NCI-H526 treated with DMSO at 0.1 percent for 48 hours (cell line): ENCODE measurements around the gene CCDC171.
A peak's percentile ranks its signal among the peaks of the same experiment; 100 is the strongest.
"Not testable (repeated sequence)": the region's sequence is repeated elsewhere in the genome, so short reads cannot be mapped to it uniquely, and the experiment has no call there.

Experiments used
- DNase-seq: peaks from one replicate; lab custom pipeline; 2025; lab: John Stamatoyannopoulos, UW

The CCDC171 gene

DNA sequence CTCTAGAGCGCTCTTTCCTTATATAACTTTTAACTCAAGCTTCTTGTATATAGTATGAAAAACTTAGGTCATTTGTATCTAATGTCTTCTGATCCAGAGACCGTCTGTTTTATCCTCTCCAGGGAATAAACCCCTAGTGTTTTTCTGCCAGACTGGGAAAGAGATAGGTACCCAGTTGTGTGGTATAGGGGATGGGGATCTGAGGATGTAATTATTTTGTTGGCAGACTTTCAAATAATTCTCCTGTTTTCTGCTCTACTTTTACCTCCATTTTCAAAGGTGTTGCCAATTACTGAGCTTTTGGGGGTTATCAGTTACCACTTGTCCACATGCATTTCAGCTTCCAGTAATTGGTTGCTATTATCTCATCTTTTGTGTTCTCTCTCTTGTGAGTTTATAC lies 17.9 kb downstream of the CCDC171 start:
- no peak for DNase-seq

DNA sequence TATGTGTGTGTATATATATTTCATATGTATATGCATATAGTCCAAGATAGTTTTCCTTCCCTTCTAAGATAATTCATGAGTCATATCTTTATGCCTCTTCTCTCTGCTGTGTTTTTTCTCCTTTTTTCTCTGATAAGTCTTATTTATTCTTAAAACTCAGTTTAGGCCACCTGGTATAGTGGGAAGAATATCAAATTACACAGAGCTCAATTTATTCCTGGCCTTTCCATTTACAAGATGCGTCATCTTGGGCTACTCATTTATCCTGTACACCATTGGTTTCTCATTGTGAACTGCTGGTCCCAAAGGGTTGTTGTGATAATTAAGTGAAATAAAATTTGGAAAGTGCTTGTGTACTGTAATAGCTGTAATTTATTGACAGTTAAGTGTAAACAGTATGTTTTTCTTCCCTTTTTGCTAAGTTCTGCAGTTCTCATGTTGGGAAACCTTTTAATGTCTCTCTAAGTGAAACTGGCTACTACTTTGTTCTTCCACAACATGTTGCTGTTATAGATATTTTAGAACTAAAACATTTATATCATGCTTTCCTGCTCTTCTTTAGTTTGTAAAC lies 19.4 kb downstream of the CCDC171 start:
- DNase-seq = no peak

DNA sequence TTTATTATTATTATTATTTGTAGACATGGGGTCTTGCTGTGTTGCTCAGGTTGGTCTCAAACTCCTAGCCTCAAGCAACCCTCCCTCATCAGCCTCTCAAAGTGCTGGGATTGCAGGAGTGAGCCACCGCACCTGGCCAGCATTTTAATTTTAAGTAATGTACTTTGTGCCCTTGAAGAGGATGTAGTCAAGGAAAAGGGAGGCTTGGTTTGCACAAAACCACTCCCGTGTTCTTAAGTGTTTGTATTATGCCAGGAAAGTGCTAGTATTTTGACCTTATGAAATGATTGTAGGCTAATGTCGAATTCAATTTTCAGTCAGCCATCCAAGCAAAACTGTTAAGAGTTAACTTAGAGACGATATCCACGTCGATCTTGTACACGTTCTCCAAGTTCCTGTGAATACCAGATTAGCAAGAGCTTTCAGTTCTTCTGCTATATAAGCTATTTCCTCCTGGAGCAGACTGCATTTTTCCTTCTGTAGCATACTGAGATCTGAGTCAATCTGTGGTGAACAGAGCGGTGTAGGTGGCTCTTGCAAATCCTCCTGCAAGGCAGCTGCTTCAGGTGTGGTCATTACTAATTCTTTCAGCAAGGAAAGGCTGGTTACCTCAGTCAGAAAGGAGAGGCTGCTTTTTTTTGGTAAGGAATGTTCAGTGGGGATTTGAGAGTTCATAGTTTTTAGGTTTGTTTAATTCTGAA lies 23.7 kb downstream of the CCDC171 start:
- no peak for DNase-seq

GRCh38 chr9:15578714-15579113 lies 25.9 kb downstream of the CCDC171 start:
- DNase-seq = no peak

GRCh38 chr9:15584379-15584778 lies 31.5 kb downstream of the CCDC171 start:
- no peak for DNase-seq

GRCh38 chr9:15592317-15592716 lies 39.5 kb downstream of the CCDC171 start:
- no peak for DNase-seq

- DNase-seq = not testable (repeated sequence)
Observed at GRCh38 chr9:15592940-15593339, 40.1 kb downstream of the CCDC171 start.

- not testable (repeated sequence) for DNase-seq
Observed at GRCh38 chr9:15600666-15601330, 48.0 kb downstream of the CCDC171 start.

GRCh38 chr9:15606643-15607472 lies 54.0 kb downstream of the CCDC171 start:
- peak; percentile 69 for DNase-seq

DNA sequence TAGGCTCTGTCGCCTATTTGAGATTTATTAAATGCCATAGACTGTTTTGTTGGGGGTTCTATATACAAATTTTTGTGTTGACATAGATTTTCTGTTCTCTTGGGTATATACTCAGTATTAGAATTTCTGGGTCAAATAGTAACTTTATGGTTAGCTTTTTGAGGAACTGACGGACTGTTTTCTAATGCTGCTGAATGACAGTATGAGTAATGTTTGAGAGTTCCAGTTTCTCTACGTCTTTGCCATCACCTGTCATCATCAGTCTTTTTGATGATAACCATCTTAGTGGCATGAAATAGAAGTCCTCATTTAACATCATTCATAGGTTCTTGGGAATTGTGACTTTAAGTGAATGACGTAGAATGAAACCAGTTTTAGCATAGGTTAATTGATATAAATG lies 60.1 kb downstream of the CCDC171 start:
- no peak for DNase-seq

DNA sequence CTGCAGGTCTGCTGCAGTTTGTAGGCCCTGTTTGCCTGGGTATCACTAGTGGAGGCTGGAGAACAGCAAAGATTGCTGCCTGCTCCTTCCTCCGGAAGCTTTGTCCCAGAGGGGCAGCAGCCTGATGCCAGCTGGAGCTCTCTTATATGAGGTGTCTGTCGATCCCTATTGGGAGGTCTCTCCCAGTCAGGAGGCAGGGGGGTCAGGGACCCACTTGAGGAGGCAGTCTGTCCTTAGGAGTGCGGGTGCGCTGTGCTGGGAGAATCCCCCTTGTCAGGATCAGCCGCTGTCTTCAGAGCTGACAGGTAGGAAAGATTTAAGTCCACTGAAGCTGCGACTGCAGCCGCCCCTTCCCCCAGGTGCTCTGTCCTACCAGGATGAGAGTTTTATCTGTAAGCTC lies 64.9 kb downstream of the CCDC171 start:
- no peak for DNase-seq

DNA sequence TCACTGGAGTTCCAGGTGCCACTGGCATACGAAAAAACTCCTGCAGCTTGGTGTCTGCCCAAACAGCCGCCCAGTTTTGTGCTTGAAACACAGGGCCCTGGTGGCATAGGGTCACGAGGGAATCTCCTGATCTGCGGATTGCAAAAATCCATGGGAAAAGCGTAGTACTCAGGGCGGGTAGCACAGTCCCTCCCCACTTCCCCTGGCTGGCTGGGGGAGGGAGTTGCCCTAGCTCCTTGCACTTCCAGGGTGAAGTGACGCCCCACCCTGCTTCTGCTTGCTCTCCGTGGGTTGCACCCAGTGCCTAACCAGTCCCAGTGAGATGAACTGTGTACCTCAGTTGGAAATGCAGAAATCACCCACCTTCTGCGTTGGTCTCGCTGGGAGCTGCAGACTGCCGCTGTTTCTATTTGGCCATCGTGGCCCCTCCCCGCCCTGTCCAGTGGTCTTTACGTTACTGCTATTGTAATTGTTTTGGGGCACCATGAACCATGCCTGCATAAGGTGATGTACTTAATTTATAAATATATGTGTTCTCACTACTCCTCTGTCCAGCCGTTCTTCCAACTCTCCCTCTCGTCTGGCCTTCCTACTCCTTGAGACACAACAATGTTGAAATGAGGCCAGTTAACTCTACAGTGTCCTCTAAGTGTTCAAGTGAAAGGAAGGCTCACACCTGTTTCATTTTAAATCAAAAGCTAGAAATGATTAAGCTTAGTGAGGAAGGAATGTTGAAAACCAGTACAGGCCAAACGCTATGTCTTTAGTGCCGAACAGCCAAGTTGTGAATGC lies 65.9 kb downstream of the CCDC171 start:
- DNase-seq = no peak

DNA sequence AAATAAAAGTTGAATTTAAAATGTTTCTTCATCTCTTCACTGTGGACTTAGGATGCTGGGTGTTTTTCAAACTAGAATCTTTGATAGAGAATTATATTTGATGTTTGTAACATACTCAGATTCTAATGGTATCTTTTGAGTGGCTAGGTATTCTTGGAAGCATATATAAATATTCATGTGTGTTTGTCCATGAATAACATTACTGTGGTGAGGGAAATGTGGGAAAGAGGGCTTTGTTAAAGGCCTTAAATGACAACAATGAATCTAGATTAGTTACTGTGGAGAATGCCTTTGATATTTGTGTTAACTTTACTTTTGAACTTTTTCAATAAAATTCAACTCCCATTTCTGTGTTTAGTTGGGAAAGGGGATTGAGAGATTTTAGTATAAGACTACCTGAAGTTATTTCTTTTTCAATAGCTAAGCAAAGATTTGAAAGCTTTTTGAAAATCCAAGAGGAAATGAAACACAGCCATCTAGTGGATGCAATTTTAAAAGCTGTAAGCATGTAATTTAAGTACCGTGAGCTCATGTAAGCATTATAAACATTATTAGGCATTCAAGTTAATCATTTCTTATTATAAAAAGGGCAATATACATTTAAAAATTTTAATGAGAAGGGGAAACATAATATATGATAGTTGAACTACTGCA lies 69.6 kb downstream of the CCDC171 start:
- DNase-seq = no peak

GRCh38 chr9:15635752-15636151 lies 82.9 kb downstream of the CCDC171 start:
- no peak for DNase-seq

GRCh38 chr9:15640121-15640520 lies 87.3 kb downstream of the CCDC171 start:
- DNase-seq = peak; percentile 71

DNA sequence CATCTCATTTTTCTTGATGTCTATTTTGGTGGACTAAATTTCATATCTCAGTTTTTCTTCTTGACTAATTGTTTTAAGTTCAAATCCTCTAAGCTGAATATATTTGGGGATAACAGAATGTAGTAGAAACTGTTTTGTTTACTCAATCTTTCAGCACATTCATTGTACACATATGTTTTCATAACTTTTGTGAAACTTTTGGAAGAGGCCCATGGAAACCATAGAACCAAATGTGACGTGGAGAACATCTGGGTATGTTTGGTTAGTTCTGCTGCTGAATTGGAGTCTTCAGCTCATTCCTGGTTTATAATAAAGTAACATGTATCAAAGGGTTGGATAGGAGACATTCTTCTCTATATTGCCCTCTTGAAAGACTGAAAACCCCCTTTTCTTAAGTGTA lies 88.4 kb downstream of the CCDC171 start:
- DNase-seq = no peak

DNA sequence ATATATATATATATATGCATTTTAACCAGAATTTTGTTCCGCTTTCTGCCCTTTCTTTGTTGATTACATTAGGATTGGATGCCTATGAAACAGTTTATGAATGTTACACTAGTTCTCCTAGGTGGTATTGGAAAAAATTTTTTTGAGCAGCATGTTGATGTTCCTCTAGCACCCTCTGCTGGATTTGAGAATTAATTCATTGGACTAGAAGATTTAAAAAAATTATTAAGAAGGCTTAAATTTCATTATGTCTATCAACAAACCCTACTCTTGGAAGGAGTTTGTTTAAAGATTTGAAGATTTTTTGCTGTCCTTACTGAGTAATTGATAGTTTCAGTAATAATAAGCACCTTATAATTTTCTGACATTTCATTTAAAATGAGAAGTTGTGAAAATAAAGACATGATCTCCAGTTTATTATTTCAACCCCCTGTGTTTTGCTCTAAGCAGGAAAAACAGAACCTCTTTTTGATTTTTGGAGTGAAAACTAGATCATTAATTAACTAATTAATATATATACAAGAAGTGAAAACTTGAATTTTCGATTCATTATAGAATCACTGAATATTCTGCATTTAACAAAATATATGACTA lies 89.6 kb downstream of the CCDC171 start:
- peak; percentile 72 for DNase-seq

- DNase-seq = no peak
Observed at GRCh38 chr9:15670246-15670645, 117.4 kb downstream of the CCDC171 start.

DNA sequence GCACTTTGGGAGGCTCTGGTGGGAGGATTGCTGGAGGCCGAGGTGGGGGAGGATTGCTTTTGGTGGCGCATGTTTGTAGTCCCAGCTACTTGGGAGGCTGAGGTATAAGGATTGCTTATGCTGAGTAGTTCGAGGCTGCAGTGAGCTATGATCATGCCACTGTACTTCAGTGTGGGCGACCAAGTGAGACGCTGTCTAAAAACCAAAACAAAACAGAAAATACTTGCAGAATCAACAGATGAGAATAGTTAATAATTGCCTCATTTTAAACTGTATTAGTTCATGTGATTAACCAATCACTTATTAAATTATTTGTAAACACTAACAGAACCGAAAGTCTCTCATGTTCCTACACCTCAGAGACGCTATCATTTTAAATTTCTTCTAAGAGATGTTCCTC lies 118.1 kb downstream of the CCDC171 start:
- DNase-seq = no peak

DNA sequence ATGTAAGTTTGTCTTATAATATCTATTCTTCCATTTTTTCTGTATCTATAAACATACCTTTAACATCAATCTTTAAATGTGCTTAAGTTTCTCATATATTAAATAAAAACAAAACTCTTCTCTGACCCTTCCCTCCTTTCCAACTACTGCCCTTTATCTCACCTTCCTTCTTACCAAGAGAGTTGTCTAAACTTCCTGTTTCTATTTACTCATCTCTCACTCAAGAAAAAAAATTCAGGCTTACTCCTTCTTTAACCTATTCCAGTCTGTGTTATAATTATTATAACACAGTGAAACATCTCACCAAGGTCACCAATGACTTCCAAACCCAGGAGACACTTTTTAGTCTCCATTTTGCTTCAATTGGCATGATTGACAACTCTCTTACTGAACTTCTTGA lies 140.9 kb downstream of the CCDC171 start:
- DNase-seq = no peak

- no peak for DNase-seq
Observed at GRCh38 chr9:15696979-15697378, 144.1 kb downstream of the CCDC171 start.
